AG04449 (cell line): ENCODE results near the gene RPRD2.
A peak's percentile ranks its signal among the peaks of the same experiment; 100 is the strongest.

Experiments used
- CTCF ChIA-PET: fragments of 350-600 bp; formaldehyde crosslinking; extraction: SDS; loops from one replicate; lab custom pipeline; 2021; ENCODE audit warnings: antibody characterized with exemption; lab: Yijun Ruan, JAX
- POLR2A ChIA-PET: fragments of 400-600, 350-600 bp; formaldehyde crosslinking; extraction: SDS; loops from one replicate; lab custom pipeline; 2020; ENCODE audit warnings: antibody characterized with exemption, inconsistent platforms; lab: Yijun Ruan, JAX
- DNase-seq: peaks from one replicate; pipeline ENCODE4 v3.0.0-alpha.2; 2010; ENCODE audit warnings: low read depth, low spot score
- H3K4me3 ChIP-seq: 2 replicates; pipeline ENCODE4 v1.5.1; 2011; ENCODE audit warnings: low read depth, mild to moderate bottlenecking, control low read depth, low read length
- CTCF ChIP-seq: IDR thresholded peaks from one replicate; pipeline ENCODE4 v1.5.1; 2011; ENCODE audit warnings: mild to moderate bottlenecking, moderate library complexity, low read length, control low read depth, inconsistent platforms; ENCODE audit not compliant: insufficient read depth; ENCODE audit errors: missing control alignments

RPRD2 gene

GRCh38 chr1:150477733-150478132 lies 113.8 kb downstream of the RPRD2 start:
- peak; percentile 19 for DNase-seq
- no peak overlapping the region for H3K4me3 ChIP-seq
- POLR2A ChIA-PET: no interaction called here
- no peak for TF ChIP-seq CTCF
- CTCF ChIA-PET: interaction anchor here (1.0 kb wide), 1 partner anchor 9 kb away, joined by 3 read pairs; the partner anchor contains the start of gene TARS2

DNA sequence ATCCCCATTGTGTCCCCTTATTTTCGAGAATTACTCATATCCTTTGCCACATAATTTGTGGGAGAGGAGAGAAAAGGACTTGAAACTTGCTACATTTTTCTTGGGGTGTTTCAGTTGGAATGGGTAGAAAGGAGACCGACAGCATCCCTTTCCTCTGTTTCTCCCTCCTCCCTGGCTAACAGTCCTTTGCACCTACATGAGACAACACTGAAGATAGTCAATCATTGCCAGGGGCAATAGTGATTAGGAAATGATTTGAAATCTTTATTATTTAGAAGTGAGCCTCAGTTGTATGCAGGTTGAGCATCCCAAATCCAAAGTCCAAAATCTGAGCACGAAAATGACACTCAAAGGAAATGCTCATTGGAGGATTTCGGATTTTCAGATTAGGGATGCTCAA lies 115.4 kb downstream of the RPRD2 start:
- TF ChIP-seq CTCF: no peak
- POLR2A ChIA-PET: no interaction called here
- no peak for DNase-seq
- CTCF ChIA-PET: interaction anchor here (1.1 kb wide), 1 partner anchor 14 kb away, joined by 4 read pairs; no protein-coding TSS in a partner anchor
- no peak overlapping the region for H3K4me3 ChIP-seq

GRCh38 chr1:150479927-150480352 lies 116.0 kb downstream of the RPRD2 start:
- ChIA-PET CTCF (interaction anchor here (1.1 to 1.4 kb wide), 2 partner anchors 15 to 81 kb away, joined by 4 read pairs; no protein-coding TSS in a partner anchor), POLR2A (no interaction called here)
- H3K4me3 ChIP-seq: no peak overlapping the region
- no peak for TF ChIP-seq CTCF
- no peak for DNase-seq

DNA sequence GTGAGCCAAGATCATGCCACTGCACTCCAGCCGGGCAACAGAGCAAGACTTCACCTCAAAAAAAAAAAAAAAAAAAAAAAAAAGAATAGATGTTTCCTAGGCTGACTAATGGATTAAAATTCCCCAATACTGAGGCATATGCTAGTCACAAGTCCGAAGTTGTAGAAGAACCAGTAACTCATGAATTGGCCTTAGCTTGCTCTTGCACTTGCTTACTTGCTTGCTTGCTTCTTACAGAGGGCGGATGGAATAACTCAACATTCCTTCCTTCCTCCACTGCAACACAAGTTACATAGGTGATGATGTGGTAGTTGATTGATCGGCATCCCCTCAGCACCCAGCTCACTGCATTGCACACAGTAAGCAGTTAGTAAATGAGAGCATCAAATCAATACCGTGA lies 120.5 kb downstream of the RPRD2 start:
- POLR2A ChIA-PET: interaction anchor here (0.6 kb wide), 2 partner anchors 17 to 69 kb away, joined by 3 to 4 read pairs; no protein-coding TSS in a partner anchor
- CTCF ChIA-PET: interaction anchor here (0.9 to 3.7 kb wide), 3 partner anchors 48 to 87 kb away, joined by 4 to 28 read pairs (median 15); no protein-coding TSS in a partner anchor
- H3K4me3 ChIP-seq: no peak overlapping the region
- TF ChIP-seq CTCF: no peak
- DNase-seq: peak; percentile 34

GRCh38 chr1:150484861-150485260 lies 120.9 kb downstream of the RPRD2 start:
- peak; percentile 25 for TF ChIP-seq CTCF
- ChIA-PET POLR2A (interaction anchor here (0.6 kb wide), 2 partner anchors 16 to 69 kb away, joined by 3 to 4 read pairs; no protein-coding TSS in a partner anchor), CTCF (interaction anchor here (0.9 to 3.7 kb wide), 4 partner anchors 32 to 87 kb away, joined by 4 to 28 read pairs (median 10); no protein-coding TSS in a partner anchor)
- no peak overlapping the region for H3K4me3 ChIP-seq
- DNase-seq: no peak

GRCh38 chr1:150486966-150487762 lies 123.2 kb downstream of the RPRD2 start, which contains the start of gene TARS2:
TSS of gene TARS2 (plus strand) at chr1:150487419. CDS start at chr1:150487451, 32 bp downstream.
- DNase-seq: peak; percentile 91
- TF ChIP-seq CTCF: no peak
- CTCF ChIA-PET: interaction anchor here (0.5 to 4.1 kb wide), 8 partner anchors 10 to 132 kb away, joined by 3 to 28 read pairs (median 4); partner anchors contain the start of gene FALEC

More at GRCh38 chr1:150486966-150487762, 123.2 kb downstream of the RPRD2 start, which contains the start of gene TARS2:
- POLR2A ChIA-PET: interaction anchor here (1.5 kb wide), 1 partner anchor 28 kb away, joined by 5 read pairs; the partner anchor contains the start of gene FALEC
- peak within 1 kb of the TSS; percentile 86 for H3K4me3 ChIP-seq
